Trophoblast cell (in vitro differentiated cells and primary cell): Measurements from ENCODE around the gene NHSL2.
A peak's percentile ranks its signal among the peaks of the same experiment; 100 is the strongest.

Experiments
- DNase-seq, 2 donors: peaks; one replicate each; pipeline ENCODE4 v3.0.0-alpha.2; 2016
- H2AFZ ChIP-seq: 2 replicates; pipeline ENCODE4 v1.6.1; 2013; ENCODE audit warnings: low read length, moderate library complexity, mild to moderate bottlenecking; ENCODE audit not compliant: insufficient read depth, poor library complexity
- H2AK5ac ChIP-seq: 2 replicates; pipeline ENCODE4 v1.6.1; 2013; ENCODE audit warnings: mild to moderate bottlenecking, low read length
- H2BK120ac ChIP-seq: 2 replicates; pipeline ENCODE4 v1.6.1; 2013; ENCODE audit warnings: low read length, mild to moderate bottlenecking, moderate library complexity; ENCODE audit not compliant: insufficient read depth, poor library complexity
- H2BK12ac ChIP-seq: 2 replicates; pipeline ENCODE4 v1.6.1; 2013; ENCODE audit warnings: mild to moderate bottlenecking, low read length, moderate library complexity
- H2BK5ac ChIP-seq: 2 replicates; pipeline ENCODE4 v1.6.1; 2013; ENCODE audit warnings: low read length, low read depth, moderate library complexity, mild to moderate bottlenecking; ENCODE audit not compliant: poor library complexity
- H3K14ac ChIP-seq: 2 replicates; pipeline ENCODE4 v1.6.1; 2013; ENCODE audit warnings: mild to moderate bottlenecking, low read length
- H3K18ac ChIP-seq: 2 replicates; pipeline ENCODE4 v1.6.1; 2013; ENCODE audit warnings: mild to moderate bottlenecking, low read length
- H3K23ac ChIP-seq: 2 replicates; pipeline ENCODE4 v1.6.1; 2013; ENCODE audit warnings: low read length
- H3K27ac ChIP-seq: 2 replicates; pipeline ENCODE4 v1.5.1; 2013; ENCODE audit warnings: low read depth, mild to moderate bottlenecking, inconsistent platforms, low read length, moderate library complexity
- H3K27me3 ChIP-seq: 2 replicates; pipeline ENCODE4 v1.6.1; 2013; ENCODE audit warnings: inconsistent platforms, mild to moderate bottlenecking, low read length, moderate library complexity; ENCODE audit not compliant: insufficient read depth
- H3K36me3 ChIP-seq, 2 experiments: 1 replicate in 1 of 2; 2 replicates in 1 of 2; pipeline ENCODE4 v1.6.1; 2013; ENCODE audit warnings: low read length in 2 of 2, mild to moderate bottlenecking in 2 of 2, moderate library complexity in 1 of 2; ENCODE audit not compliant: insufficient read depth in 2 of 2, control insufficient read depth in 1 of 2
- H3K4ac ChIP-seq: 2 replicates; pipeline ENCODE4 v1.6.1; 2013; ENCODE audit warnings: low read depth, mild to moderate bottlenecking, low read length, moderate library complexity
- H3K4me1 ChIP-seq, 2 experiments: 1 replicate in 1 of 2; 2 replicates in 1 of 2; pipeline ENCODE4 v1.6.1; 2013; ENCODE audit warnings: low read length in 2 of 2, mild to moderate bottlenecking in 2 of 2, moderate library complexity in 1 of 2; ENCODE audit not compliant: insufficient read depth in 2 of 2, control insufficient read depth in 1 of 2
- H3K4me2 ChIP-seq: 2 replicates; pipeline ENCODE4 v1.6.1; 2013; ENCODE audit warnings: inconsistent platforms, mild to moderate bottlenecking, low read length, moderate library complexity
- H3K4me3 ChIP-seq: 2 replicates; pipeline ENCODE4 v1.5.1; 2013; ENCODE audit warnings: mild to moderate bottlenecking, low read depth, low read length, inconsistent platforms
- H3K79me1 ChIP-seq: one replicate; pipeline ENCODE4 v1.6.1; 2013; ENCODE audit warnings: low read length
- H3K79me2 ChIP-seq: 2 replicates; pipeline ENCODE4 v1.6.1; 2013; ENCODE audit warnings: low read length, mild to moderate bottlenecking; ENCODE audit not compliant: control insufficient read depth, insufficient read depth, poor library complexity
- H3K9ac ChIP-seq: 2 replicates; pipeline ENCODE4 v1.6.1; 2013; ENCODE audit warnings: mild to moderate bottlenecking, low read length
- H3K9me3 ChIP-seq: 2 replicates; pipeline ENCODE4 v1.6.1; 2013; ENCODE audit warnings: low read depth, mild to moderate bottlenecking, control low read depth, inconsistent platforms, low read length; ENCODE audit not compliant: insufficient read depth
- H4K12ac ChIP-seq: 2 replicates; pipeline ENCODE4 v1.6.1; 2013; ENCODE audit warnings: low read depth, mild to moderate bottlenecking, low read length, moderate library complexity
- H4K8ac ChIP-seq: 2 replicates; pipeline ENCODE4 v1.6.1; 2013; ENCODE audit warnings: low read depth, mild to moderate bottlenecking, low read length, moderate library complexity
- H4K91ac ChIP-seq: one replicate; pipeline ENCODE4 v1.6.1; 2013; ENCODE audit warnings: low read depth, mild to moderate bottlenecking, low read length, moderate library complexity
- WGBS: extraction: QIAGEN DNeasy Blood & Tissue Kit; methylation state at CpG from one replicate; pipeline ENCODE4 v1.1.7; 2013; ENCODE audit warnings: missing lambda C conversion rate; ENCODE audit not compliant: insufficient read length, insufficient coverage; ENCODE audit errors: extremely low coverage; 5-methylcytosine and 5-hydroxymethylcytosine counted together

NHSL2 gene

DNA sequence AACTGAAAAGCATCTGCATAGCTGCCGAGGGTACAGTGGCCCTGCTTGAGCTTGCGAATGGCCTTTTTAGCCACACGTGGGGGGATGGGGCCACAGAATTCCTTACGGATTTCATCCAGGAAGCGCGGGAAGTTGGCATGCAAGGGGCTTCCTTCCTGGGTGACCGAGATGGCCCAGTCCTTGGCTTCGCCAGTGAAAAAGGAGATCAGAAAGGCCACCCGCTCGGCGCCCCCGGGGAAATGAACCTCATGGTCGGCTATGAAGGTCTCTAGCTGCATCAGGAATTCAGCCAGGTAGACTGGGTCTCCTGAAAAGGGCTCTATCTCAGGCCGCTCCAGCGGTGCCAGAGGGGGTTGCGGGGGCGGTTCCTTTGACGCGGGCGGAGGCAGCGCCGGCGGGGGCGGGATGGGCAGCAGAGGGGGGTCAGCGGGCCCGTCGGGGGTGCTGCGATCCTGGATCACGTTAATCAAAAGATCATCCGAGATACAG, 220.2 kb downstream of the NHSL2 start:
- Histone ChIP-seq H3K27ac (no peak overlapping the region), H4K8ac (no peak overlapping the region), H3K79me2 (no peaks in the 10 kb centered on the region)

DNA sequence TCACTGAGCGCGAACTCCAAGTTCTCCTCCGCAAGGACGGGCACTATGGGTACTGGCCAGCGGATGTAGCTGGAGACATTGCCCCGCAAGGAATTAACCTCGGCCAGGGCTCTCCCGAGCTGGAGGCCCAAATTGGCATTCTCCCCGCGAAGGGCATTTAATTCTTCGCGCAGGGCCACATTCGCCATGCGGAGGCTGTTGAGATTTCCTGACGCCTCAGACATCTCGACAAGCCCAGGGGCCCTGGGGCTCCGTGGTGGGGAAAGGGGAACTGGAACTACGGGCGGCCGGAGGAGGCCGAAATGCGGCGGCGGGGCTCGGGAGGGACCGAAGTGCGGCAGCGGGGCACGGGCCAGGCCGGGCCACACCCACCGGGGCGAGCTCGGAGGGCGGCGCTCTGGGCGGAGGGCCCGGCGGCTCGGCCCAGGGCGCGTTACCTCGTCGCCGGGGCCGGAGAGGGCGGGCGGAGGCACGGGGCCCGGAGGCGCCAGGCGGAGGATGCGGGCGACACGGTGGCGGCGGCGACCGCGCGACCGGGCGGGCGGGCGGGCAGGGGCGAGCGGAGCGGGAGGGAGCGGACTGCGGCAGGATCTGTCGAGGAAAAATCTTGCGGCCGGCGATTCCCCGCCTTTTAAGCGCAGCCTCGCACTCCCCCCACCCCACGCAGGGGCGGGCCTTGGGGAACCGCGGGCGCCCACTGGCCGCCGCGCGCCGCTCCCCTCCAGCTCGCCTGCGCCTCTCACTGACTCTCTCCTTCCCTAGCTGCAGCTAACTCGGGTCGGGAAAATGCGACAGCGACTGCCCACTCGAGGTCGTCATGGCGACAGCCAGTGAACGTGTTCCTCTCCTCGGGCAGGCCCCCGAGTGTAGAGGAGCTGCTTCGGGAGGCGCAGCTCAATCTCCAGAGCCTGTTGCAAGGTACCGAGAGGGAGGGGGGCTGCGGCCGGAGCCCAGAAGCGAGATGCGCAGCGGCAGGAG, 221.0 kb downstream of the NHSL2 start, which contains the start of gene RTL5:
Gene RTL5, minus strand, starts transcription at position 599 of the 978 bp plus-strand sequence.
- no peak within 1 kb of the TSS for H3K27ac ChIP-seq
- peaks cover 4% of the 10 kb centered on the region for H3K79me1 ChIP-seq
- no peaks in the 10 kb centered on the region for H3K79me2 ChIP-seq
- H3K23ac ChIP-seq = no peak within 1 kb of the TSS
- no peak within 1 kb of the TSS for H3K14ac ChIP-seq
- peak within 1 kb of the TSS; percentile 55 for H3K4me3 ChIP-seq
- H2BK5ac ChIP-seq = no peak within 1 kb of the TSS
- H2AK5ac ChIP-seq = no peak within 1 kb of the TSS
- no peak within 1 kb of the TSS for H2AFZ ChIP-seq
- peak within 1 kb of the TSS; percentile 23 for H4K8ac ChIP-seq
- H3K9me3 ChIP-seq = no peaks in the 10 kb centered on the region
- H3K18ac ChIP-seq = peak within 1 kb of the TSS; percentile 25
- peak within 1 kb of the TSS; percentile 57 for H3K9ac ChIP-seq
- H3K4me2 ChIP-seq = peak within 1 kb of the TSS; percentile 72
- peaks cover 7 to 10% of the 10 kb centered on the region in 2 experiments for H3K36me3 ChIP-seq
- no peak within 1 kb of the TSS for H4K12ac ChIP-seq
- H4K91ac ChIP-seq = peak within 1 kb of the TSS; percentile 25
- no peaks in the 10 kb centered on the region for H3K27me3 ChIP-seq
- peaks cover 6 to 13% of the 10 kb centered on the region in 2 experiments for H3K4me1 ChIP-seq
- peak within 1 kb of the TSS; percentile 8 for H2BK120ac ChIP-seq
- WGBS = no CpG with 5 or more reads among the region's 106 CpGs
- H2BK12ac ChIP-seq = no peak within 1 kb of the TSS
- H3K4ac ChIP-seq = no peak within 1 kb of the TSS
- DNase-seq = peak; percentile 45 to 69

More for the DNA sequence above, 220.2 kb downstream of the NHSL2 start:
- Histone ChIP-seq H2BK120ac (peak overlapping the region; percentile 8), H2BK5ac (no peak overlapping the region), H3K14ac (no peak overlapping the region), H3K4me3 (peak overlapping the region; percentile 55), H3K27me3 (no peaks in the 10 kb centered on the region), H3K23ac (no peak overlapping the region), H4K12ac (no peak overlapping the region), H3K9ac (no peak overlapping the region), H3K9me3 (no peaks in the 10 kb centered on the region), H2BK12ac (no peak overlapping the region), H3K36me3 (peaks cover 7 to 10% of the 10 kb centered on the region in 2 experiments), H3K79me1 (peaks cover 4% of the 10 kb centered on the region), H2AFZ (no peak overlapping the region), H3K4me2 (peak overlapping the region; percentile 72), H3K18ac (peak overlapping the region; percentile 25), H3K4ac (no peak overlapping the region), H4K91ac (no peak overlapping the region), H3K4me1 (peaks cover 10 to 16% of the 10 kb centered on the region in 2 experiments), H2AK5ac (no peak overlapping the region)
- no CpG with 5 or more reads among the region's 30 CpGs for WGBS
- no peak for DNase-seq

DNA sequence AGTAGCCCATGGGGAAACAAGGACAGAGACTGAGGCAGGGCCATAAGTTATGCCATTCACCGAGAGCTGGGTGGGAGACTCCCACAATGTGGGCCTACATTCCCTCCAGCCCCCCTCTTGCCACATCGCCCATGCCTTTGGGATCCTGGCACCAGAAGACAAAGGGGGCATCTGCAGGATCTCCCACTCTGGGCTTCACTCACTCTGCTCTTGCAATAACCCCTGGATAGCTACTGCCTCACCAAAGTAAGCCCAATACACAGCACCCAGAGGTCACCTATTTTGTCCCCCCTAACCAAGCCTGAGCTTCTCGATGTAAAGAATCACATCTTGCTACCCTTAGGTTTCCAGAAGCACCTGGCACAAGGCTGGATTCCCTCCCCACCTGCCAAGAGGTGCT, 221.8 kb downstream of the NHSL2 start:
- no CpG with 5 or more reads among the region's 3 CpGs for WGBS
- Histone ChIP-seq H3K4ac (no peak overlapping the region), H2AK5ac (no peak overlapping the region), H2BK5ac (no peak overlapping the region), H3K27me3 (no peaks in the 10 kb centered on the region), H3K18ac (no peak overlapping the region), H3K79me2 (no peaks in the 10 kb centered on the region), H3K27ac (no peak overlapping the region), H4K8ac (no peak overlapping the region), H3K9ac (no peak overlapping the region), H3K79me1 (peaks cover 3% of the 10 kb centered on the region), H3K4me3 (no peak overlapping the region), H2BK12ac (no peak overlapping the region), H4K91ac (no peak overlapping the region), H3K4me2 (peak overlapping the region; percentile 35), H3K23ac (no peak overlapping the region), H2AFZ (no peak overlapping the region), H4K12ac (no peak overlapping the region), H3K9me3 (no peaks in the 10 kb centered on the region), H2BK120ac (no peak overlapping the region), H3K14ac (no peak overlapping the region), H3K4me1 (peaks cover 4 to 9% of the 10 kb centered on the region in 2 experiments), H3K36me3 (peaks cover 9 to 13% of the 10 kb centered on the region in 2 experiments)
- DNase-seq = no peak

DNA sequence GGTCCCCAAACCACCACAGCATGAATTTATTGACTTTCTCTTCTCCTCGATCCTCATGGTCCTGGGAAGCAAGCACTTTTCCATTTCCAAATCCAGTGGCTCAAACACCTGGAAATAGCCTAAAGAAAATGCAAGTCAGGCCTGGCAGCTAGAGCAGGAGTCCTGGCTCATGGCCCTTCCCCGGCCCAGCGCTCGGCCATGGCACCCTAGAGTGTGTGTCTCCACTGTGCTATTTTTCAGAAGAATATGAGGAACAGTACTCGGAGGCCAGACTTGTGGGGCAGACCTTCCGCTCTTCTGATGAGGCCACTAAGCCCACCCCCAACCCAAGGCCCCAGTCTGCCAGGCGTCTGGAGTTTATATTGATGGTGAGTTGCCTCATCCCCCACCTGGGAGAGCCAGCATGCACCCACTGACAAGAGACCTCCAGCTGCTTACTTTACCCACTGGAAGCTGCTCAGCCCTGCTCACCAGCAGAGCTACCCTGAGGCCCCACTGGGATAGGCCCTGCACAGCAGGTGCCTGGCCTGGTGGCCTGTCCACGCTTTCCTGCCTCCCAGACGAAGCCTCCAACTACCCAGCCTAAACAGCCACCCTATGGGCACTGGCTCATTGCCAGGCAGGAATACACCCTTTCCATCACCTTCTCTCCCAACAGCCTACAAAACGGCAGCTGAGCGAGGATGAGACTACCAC, 223.4 kb downstream of the NHSL2 start:
- H2BK12ac ChIP-seq = no peak overlapping the region
- no peak overlapping the region for H2BK120ac ChIP-seq
- no peak overlapping the region for H4K8ac ChIP-seq
- no peak overlapping the region for H3K4me2 ChIP-seq
- no peak overlapping the region for H3K18ac ChIP-seq
- DNase-seq = no peak
- no peak overlapping the region for H3K9ac ChIP-seq
- H3K27ac ChIP-seq = no peak overlapping the region
- H3K14ac ChIP-seq = no peak overlapping the region
- H3K4me1 ChIP-seq = no peaks in the 10 kb centered on the region
- H3K36me3 ChIP-seq = peaks cover 16 to 23% of the 10 kb centered on the region in 2 experiments
- no CpG with 5 or more reads among the region's 11 CpGs for WGBS
- H3K4me3 ChIP-seq = no peak overlapping the region
- H4K12ac ChIP-seq = no peak overlapping the region
- no peaks in the 10 kb centered on the region for H3K27me3 ChIP-seq
- no peak overlapping the region for H3K23ac ChIP-seq
- H3K4ac ChIP-seq = no peak overlapping the region
- H2AFZ ChIP-seq = no peak overlapping the region
- H2BK5ac ChIP-seq = no peak overlapping the region
- H2AK5ac ChIP-seq = no peak overlapping the region
- no peaks in the 10 kb centered on the region for H3K79me2 ChIP-seq
- H3K79me1 ChIP-seq = peaks cover 3% of the 10 kb centered on the region
- no peaks in the 10 kb centered on the region for H3K9me3 ChIP-seq
- no peak overlapping the region for H4K91ac ChIP-seq
